ENCODE data around the gene ZBTB20.

Gene ZBTB20

DNA sequence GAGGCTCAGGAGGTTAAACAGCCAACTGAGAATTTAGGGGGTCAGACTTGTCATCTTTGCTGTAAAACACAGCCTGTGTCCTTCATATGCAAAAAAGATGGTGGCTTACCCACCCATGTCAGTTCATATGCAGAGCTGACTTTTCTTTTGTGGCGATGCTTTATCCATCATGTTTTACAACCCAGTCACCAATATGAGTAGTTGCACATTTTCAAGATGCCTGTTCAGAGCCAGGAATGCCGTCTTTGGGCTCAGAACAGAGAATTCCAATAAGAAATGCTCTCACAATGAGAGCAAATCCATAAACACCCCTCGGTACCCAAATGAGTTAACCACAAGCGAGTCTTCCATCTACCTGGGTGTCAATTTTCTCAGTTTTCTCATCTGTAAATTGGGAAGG is 769.7 kb downstream of the ZBTB20 start:
- Mint-ChIP-seq H3K4me3 (no peak overlapping the region), H3K36me3 (ENCODE audit: insufficient read depth) (peaks cover 15% of the 10 kb centered on the region), H3K27me3 (no peaks in the 10 kb centered on the region), H3K9me3 (no peaks in the 10 kb centered on the region), H3K27ac (ENCODE audit: low read depth) (no peak overlapping the region), H3K4me1 (no peaks in the 10 kb centered on the region)
- no peak for ATAC-seq (replicated peaks; ENCODE audit: extremely low read depth, poor library complexity, severe bottlenecking)
- DNase-seq (ENCODE audit: low spot score in 2 of 2) = no peak

DNA sequence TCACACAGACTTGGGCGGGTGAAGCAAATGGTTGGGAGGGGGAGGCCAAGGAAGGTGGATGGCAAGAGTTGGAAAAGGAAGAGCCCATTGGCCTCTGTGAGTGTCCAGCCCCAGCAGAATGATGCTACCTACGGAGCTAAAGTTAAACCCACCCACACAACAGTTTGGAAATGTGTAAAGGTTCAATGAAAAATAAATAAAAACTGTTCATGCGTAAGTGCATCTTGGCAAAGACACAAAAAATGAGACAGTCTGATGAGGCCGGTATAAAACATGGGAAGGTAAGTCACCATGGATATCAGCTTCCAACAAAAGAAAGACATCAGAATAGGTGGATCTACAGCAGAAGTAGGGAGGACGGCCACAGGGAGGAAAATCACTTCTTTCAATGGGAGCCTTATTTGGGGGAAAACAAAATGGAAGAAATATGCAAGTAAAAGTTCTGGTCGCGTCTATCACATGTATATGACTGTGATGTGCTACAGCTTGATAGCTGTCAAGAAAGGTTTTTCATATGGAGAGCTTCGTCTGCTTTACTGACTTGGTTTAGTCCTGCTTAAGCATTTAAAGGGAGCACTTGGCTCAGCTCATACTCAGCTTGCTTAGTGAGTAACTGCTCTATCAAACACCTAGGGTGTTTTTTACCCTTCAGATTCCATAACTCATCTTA is 770.4 kb downstream of the ZBTB20 start:
- Mint-ChIP-seq H3K27me3 (no peaks in the 10 kb centered on the region), H3K27ac (ENCODE audit: low read depth) (no peak overlapping the region), H3K4me1 (no peaks in the 10 kb centered on the region), H3K4me3 (no peak overlapping the region), H3K9me3 (no peaks in the 10 kb centered on the region), H3K36me3 (ENCODE audit: insufficient read depth) (peaks cover 15% of the 10 kb centered on the region)
- DNase-seq (ENCODE audit: low spot score in 2 of 2) (no peak), ATAC-seq (replicated peaks; ENCODE audit: extremely low read depth, poor library complexity, severe bottlenecking) (no peak)

DNA sequence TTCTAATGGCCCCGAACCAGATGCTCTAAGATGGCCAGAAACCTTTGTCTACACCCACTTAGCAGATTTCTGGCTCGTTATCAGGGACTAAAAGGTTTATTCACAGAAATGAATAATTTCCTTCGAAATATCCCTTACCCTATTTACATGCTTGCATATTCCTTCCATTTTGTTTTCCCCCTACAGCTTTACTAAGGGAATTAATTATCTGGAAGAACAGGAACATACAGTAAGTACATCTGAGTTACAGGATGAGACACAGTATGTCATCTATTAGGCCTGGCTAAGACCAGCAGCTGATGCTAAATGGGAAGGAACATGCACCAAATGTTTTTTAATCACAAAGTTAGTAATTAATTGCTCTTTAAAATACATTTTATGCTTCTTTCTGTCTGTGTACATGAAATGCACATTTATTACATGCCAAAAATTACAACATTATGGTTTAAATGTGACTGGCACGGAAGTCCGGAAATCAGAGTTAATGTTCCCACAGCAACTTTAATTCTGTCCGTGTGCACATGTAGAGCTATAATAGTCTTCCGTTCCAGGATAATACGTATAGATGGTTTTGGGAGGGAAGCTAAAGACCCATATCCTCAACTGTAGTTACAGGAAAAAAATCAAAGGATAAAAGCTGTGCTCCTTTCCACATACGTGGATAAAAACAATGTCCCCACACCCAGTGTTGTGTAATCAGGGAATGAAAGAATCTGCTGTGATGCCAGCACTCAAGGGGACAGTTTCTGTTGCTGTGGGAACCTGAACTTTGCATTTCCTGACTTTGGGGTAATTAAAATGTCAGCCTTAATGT is 771.3 kb downstream of the ZBTB20 start:
- no peaks in the 10 kb centered on the region for H3K4me1 Mint-ChIP-seq
- H3K9me3 Mint-ChIP-seq = no peaks in the 10 kb centered on the region
- H3K27ac Mint-ChIP-seq (ENCODE audit: low read depth) = no peak overlapping the region
- H3K27me3 Mint-ChIP-seq = no peaks in the 10 kb centered on the region
- DNase-seq (ENCODE audit: low spot score in 2 of 2) (no peak), ATAC-seq (replicated peaks; ENCODE audit: extremely low read depth, poor library complexity, severe bottlenecking) (no peak)
- no peak overlapping the region for H3K4me3 Mint-ChIP-seq
- H3K36me3 Mint-ChIP-seq (ENCODE audit: insufficient read depth) = peaks cover 17% of the 10 kb centered on the region

DNA sequence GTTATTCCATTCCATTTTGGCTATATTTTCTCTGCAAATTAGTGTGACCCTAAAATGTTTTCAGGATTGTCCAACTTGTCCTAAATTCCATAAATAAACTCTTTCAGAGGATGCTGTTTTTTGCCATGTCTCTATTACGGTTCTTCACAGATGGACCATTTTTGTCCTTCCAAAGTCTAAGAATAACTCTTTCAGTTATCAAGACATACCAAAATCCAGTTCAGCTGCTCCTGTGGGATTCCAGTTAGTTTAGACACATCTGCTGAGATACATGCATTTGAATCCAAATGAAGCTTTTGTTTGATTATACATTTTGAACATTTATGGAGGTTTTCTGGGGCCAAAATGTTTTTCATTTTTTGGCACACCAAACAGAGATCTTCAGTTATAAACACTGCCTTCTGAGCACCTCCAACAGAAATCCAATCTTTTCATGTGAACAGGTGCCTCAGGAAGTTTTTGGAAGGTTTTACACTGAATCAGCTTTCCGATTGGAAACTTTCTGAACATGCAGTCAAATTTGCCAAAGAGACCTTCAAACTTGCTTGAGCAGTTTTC is 772.6 kb downstream of the ZBTB20 start:
- Mint-ChIP-seq H3K4me1 (no peaks in the 10 kb centered on the region), H3K9me3 (no peaks in the 10 kb centered on the region), H3K36me3 (ENCODE audit: insufficient read depth) (peaks cover 11% of the 10 kb centered on the region), H3K4me3 (no peak overlapping the region), H3K27me3 (no peaks in the 10 kb centered on the region), H3K27ac (ENCODE audit: low read depth) (no peak overlapping the region)
- no peak for ATAC-seq (replicated peaks; ENCODE audit: extremely low read depth, poor library complexity, severe bottlenecking)
- no peak for DNase-seq (ENCODE audit: low spot score in 2 of 2)

DNA sequence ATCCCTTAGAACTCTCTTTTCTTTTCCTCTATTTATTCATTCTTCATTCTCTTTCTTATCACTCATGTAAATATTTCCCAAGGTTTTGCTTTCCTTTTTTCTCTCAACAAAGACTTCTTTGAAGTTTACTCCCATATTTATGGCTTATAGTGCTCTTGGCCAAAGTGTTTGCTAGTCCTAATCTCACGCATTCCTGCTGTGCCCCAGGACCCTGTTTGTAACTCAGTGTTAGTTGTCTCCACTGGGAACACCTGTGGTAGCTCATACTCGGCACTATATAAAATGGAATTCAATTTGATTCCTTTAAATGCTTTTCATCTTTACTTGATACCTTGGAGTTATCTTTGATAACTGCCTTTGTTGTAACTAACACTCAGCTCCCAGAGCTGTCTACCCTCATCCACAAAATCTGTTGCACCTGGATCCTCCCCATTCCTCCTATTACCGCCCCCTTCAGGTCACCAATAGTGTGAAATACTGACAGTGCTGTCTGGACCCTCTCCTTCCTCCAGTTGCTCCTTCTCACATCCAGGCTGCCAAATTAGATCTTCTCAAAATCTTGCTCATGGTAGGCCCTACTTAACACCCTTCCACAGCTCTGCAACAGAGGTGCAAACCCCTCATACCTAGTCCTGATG is 776.4 kb downstream of the ZBTB20 start:
- DNase-seq (ENCODE audit: low spot score in 2 of 2) (no peak), ATAC-seq (replicated peaks; ENCODE audit: extremely low read depth, poor library complexity, severe bottlenecking) (no peak)
- H3K36me3 Mint-ChIP-seq (ENCODE audit: insufficient read depth) = peaks cover 5% of the 10 kb centered on the region
- H3K4me1 Mint-ChIP-seq = no peaks in the 10 kb centered on the region
- peak overlapping the region; percentile 0 for H3K27ac Mint-ChIP-seq (ENCODE audit: low read depth)
- no peaks in the 10 kb centered on the region for H3K9me3 Mint-ChIP-seq
- no peak overlapping the region for H3K4me3 Mint-ChIP-seq
- no peaks in the 10 kb centered on the region for H3K27me3 Mint-ChIP-seq

DNA sequence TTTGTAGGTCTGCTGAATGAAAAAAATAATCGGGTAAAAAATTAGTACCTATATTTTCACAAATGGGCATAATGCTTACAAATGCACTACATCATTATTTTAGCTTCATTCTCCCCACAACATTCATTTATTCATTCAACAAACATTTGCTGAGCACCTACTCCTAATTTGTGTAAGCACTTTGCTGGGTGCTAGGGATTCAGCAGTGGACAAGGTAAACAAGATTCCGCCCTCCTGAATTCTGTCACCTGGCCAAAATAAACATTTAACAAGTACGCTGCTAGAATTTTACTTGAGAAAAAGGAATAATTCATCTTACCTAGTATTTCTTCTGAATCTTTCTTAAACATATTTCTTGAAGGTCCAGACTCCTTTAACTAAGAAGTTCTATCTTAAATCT is 781.2 kb downstream of the ZBTB20 start:
- no peaks in the 10 kb centered on the region for H3K9me3 Mint-ChIP-seq
- no peak for ATAC-seq (replicated peaks; ENCODE audit: extremely low read depth, poor library complexity, severe bottlenecking)
- no peak overlapping the region for H3K4me3 Mint-ChIP-seq
- H3K27ac Mint-ChIP-seq (ENCODE audit: low read depth) = no peak overlapping the region
- H3K27me3 Mint-ChIP-seq = no peaks in the 10 kb centered on the region
- H3K36me3 Mint-ChIP-seq (ENCODE audit: insufficient read depth) = peaks cover 4% of the 10 kb centered on the region
- peaks cover 5% of the 10 kb centered on the region for H3K4me1 Mint-ChIP-seq
- no peak for DNase-seq (ENCODE audit: low spot score in 2 of 2)

DNA sequence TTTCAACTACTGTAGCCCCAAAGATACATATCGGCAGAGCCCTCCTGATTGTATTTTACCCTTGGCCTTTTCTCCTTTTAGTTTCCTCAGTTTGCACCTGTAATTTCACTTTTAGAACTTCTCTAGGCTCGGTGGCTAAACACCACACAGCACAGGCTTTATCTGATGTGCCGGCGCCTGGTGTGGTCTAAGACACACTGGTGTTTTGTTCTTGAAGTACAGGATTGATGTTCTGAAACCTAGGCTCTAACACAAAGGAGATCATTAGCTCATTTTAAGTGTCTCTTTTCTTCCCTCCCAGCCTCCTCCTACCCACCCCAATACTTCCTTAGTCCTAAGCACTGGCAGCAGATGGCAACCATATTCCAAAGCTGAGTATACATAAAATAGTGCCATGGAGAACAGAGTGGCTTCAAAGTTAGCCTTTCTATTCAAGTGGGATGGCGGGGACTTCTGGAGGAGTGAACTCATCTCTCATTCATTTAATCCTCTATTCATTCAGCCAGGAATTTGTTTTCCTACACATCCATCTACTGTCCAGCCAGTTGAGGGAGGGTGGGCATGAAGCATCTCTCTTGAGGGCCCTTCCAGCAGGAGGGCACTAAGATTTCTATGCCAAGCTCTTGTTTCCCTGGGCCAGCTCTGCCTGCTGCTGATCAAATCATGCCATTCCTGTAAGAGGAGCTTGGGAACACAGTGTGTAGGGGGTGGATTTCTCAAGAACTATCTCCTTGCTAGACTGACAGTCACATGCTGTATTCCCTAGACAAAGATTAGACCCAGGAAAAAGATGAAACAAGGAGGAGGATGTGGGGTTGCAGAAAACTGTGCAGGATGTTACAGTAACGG is 782.1 kb downstream of the ZBTB20 start:
- Mint-ChIP-seq H3K27ac (ENCODE audit: low read depth) (no peak overlapping the region), H3K36me3 (ENCODE audit: insufficient read depth) (peaks cover 4% of the 10 kb centered on the region), H3K4me3 (no peak overlapping the region), H3K27me3 (no peaks in the 10 kb centered on the region), H3K4me1 (peaks cover 5% of the 10 kb centered on the region), H3K9me3 (no peaks in the 10 kb centered on the region)
- DNase-seq (ENCODE audit: low spot score in 2 of 2) (no peak), ATAC-seq (replicated peaks; ENCODE audit: extremely low read depth, poor library complexity, severe bottlenecking) (no peak)

DNA sequence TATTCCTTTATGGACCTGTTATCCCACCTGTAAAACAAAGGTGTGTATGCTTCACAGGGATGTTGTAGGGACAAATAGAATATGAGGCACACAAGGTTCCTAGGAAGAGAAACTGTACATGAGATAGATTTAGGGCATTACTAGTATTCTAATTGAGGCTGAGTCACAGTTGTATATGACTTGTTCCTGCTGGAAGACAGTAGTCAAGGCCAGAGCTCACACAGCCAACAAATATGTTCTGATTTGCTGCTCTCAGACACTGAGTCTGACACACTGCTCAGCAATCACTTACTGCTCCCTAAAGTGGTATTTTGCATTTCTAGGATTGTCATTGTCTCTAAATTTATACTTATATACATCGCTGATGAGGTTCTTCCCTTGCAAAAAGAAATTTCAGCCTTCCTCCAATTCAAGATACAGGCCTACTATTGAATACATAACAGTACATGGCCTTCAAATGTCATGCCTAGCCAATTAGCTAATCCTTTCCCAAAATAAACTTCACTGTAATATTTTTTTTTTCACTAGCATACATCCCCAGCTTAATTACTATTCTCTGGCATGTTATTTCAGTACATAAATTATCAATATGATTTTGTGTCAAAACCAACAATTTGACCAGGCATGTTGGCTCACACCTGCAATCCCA is 783.4 kb downstream of the ZBTB20 start:
- H3K9me3 Mint-ChIP-seq = no peaks in the 10 kb centered on the region
- H3K4me3 Mint-ChIP-seq = no peak overlapping the region
- DNase-seq (ENCODE audit: low spot score in 2 of 2) (no peak), ATAC-seq (replicated peaks; ENCODE audit: extremely low read depth, poor library complexity, severe bottlenecking) (no peak)
- H3K27me3 Mint-ChIP-seq = no peaks in the 10 kb centered on the region
- H3K4me1 Mint-ChIP-seq = peaks cover 5% of the 10 kb centered on the region
- H3K36me3 Mint-ChIP-seq (ENCODE audit: insufficient read depth) = peaks cover 4% of the 10 kb centered on the region
- no peak overlapping the region for H3K27ac Mint-ChIP-seq (ENCODE audit: low read depth)

DNA sequence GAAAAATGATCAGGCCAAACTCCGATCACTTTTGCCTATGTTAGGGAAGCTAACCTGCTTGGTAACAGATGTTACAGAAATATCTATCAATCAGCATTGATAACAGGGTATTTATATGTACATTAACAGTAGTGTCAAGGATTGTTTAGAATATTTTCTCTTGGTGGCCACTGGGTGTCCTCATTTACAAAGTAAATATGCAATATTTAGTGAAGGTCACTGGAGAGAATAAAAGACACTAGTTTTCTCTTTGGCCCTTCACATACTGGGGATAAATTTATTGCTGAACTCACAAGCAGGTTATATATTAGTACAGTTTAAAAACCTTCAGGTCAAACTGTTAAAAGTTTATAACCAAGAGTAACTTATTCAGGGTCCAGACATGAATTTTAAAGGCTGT is 784.3 kb downstream of the ZBTB20 start:
- H3K36me3 Mint-ChIP-seq (ENCODE audit: insufficient read depth) = peaks cover 2% of the 10 kb centered on the region
- H3K9me3 Mint-ChIP-seq = no peaks in the 10 kb centered on the region
- peak overlapping the region; percentile 29 for H3K27ac Mint-ChIP-seq (ENCODE audit: low read depth)
- no peaks in the 10 kb centered on the region for H3K27me3 Mint-ChIP-seq
- peaks cover 5% of the 10 kb centered on the region for H3K4me1 Mint-ChIP-seq
- H3K4me3 Mint-ChIP-seq = no peak overlapping the region
- no peak for DNase-seq (ENCODE audit: low spot score in 2 of 2)
- no peak for ATAC-seq (replicated peaks; ENCODE audit: extremely low read depth, poor library complexity, severe bottlenecking)

DNA sequence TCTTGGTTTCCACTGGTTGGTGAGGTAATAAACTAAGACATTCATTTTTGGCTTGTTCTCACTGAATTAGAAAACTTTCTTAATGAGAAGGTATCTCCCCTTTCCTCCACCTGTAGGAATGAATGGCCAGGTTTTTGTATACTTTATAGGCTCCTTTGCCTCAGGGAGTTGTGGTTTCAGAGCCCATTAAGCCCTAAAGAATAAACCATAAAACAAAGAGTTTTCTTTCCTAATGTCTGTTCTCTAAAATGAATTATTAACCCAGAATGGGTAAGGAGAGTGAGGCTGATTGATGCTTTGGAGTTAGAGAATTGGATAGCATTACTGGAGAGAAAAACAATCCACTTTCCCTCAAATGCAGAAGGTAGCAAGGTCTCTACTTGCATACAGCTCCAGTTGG is 785.7 kb downstream of the ZBTB20 start:
- Mint-ChIP-seq H3K27ac (ENCODE audit: low read depth) (no peak overlapping the region), H3K27me3 (no peaks in the 10 kb centered on the region), H3K4me3 (no peak overlapping the region), H3K4me1 (peaks cover 5% of the 10 kb centered on the region), H3K9me3 (no peaks in the 10 kb centered on the region), H3K36me3 (ENCODE audit: insufficient read depth) (peaks cover 2% of the 10 kb centered on the region)
- no peak for DNase-seq (ENCODE audit: low spot score in 2 of 2)
- ATAC-seq (replicated peaks; ENCODE audit: extremely low read depth, poor library complexity, severe bottlenecking) = no peak

DNA sequence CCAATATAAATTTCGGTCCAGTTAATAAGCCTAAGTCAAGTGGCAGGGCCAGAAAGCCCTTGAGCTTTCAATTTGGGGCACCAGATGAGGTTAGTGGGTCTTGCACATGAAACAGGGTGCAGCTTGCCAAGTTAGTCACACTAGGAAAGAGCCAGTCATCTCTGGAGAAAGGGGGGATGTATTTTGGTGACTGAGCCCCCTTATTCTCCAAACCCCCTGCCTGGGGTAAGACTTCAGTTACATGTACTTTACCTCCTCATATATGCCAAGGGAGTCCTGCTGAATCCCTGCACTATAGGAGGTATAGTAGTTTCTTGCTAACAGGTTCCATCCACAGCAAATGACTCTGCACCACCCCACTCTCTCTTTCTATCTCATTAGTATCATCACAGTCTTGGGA is 790.6 kb downstream of the ZBTB20 start:
- peaks cover 2% of the 10 kb centered on the region for H3K36me3 Mint-ChIP-seq (ENCODE audit: insufficient read depth)
- no peak for ATAC-seq (replicated peaks; ENCODE audit: extremely low read depth, poor library complexity, severe bottlenecking)
- H3K27me3 Mint-ChIP-seq = no peaks in the 10 kb centered on the region
- no peaks in the 10 kb centered on the region for H3K9me3 Mint-ChIP-seq
- no peak overlapping the region for H3K27ac Mint-ChIP-seq (ENCODE audit: low read depth)
- no peaks in the 10 kb centered on the region for H3K4me1 Mint-ChIP-seq
- DNase-seq (ENCODE audit: low spot score in 2 of 2) = no peak
- H3K4me3 Mint-ChIP-seq = no peak overlapping the region

DNA sequence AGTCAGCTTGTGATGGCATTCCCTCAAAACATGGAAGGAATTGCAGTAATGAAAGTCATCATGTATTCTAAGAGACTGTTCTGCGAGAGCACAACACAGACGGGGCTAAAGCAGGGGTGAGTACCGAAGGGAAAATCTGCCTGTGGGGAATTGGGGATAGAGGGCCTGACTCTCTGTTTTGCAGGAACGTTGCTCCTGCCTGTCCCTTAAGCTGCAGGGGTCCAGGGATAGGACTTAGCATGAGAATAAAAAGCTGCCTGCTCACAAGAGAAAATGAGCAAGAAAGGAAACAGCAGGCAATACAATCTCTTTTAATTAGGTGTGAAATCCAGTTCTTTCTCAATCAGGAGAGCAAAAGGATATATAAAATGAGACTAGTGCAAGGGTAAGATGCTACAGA is 791.0 kb downstream of the ZBTB20 start:
- Mint-ChIP-seq H3K9me3 (no peaks in the 10 kb centered on the region), H3K27ac (ENCODE audit: low read depth) (no peak overlapping the region), H3K36me3 (ENCODE audit: insufficient read depth) (peaks cover 2% of the 10 kb centered on the region), H3K27me3 (no peaks in the 10 kb centered on the region), H3K4me3 (no peak overlapping the region), H3K4me1 (no peaks in the 10 kb centered on the region)
- DNase-seq (ENCODE audit: low spot score in 2 of 2) (no peak), ATAC-seq (replicated peaks; ENCODE audit: extremely low read depth, poor library complexity, severe bottlenecking) (no peak)
